K562 (cell line): ENCODE results near the gene TFF3. TPM values are rescaled to one million over a fixed set of nuclear protein-coding genes. Genes with fewer than 3 reads are reported as not detected.

Source experiments
- ATAC-seq: fragments of 200-7000 bp; cut with Tn5 transposase; 3 replicates; pipeline ENCODE4 v1.9.1; 2020; ENCODE audit warnings: moderate library complexity
- BruUV-seq: library from RNA; stranded (reverse); fragments of 400-500 nt; replicated peaks from 2 replicates; lab custom pipeline; 2021; lab: Mats Ljungman, UMichigan
- CTCF ChIA-PET: fragments of 300-600 bp; formaldehyde crosslinking; extraction: SDS; loops from one replicate; lab custom pipeline; 2021; ENCODE audit warnings: low intra/inter-chr PET ratio; lab: Yijun Ruan, JAX
- POLR2A ChIA-PET: fragments of 300-600, 350-650 bp; sonication (Branson Sonifier 250); formaldehyde crosslinking; extraction: SDS; loops from one replicate; lab custom pipeline; 2021; ENCODE audit warnings: antibody characterized with exemption, inconsistent platforms; lab: Yijun Ruan, JAX
- DNase-seq, 4 experiments: peaks; one replicate each; pipeline versions ENCODE4 v3.0.0 to v3.0.0-alpha.2; 2011 to 2018; ENCODE audit warnings: low spot score in 3 of 4, mixed read lengths in 3 of 4; ENCODE audit errors: extremely low read depth in 1 of 4
- FAIRE-seq: peaks from 2 replicates; lab custom pipeline; 2011; peaks lifted over from hg19 to GRCh38; lab: Jason Lieb, UNC
- H2AFZ ChIP-seq: 2 replicates; pipeline ENCODE4 v1.6.0; 2011; ENCODE audit warnings: low read depth, low read length, control low read depth, inconsistent platforms
- H3K27ac ChIP-seq: fragments of 200-600 bp; 3 replicates; pipeline ENCODE4 v1.8.0; 2011; ENCODE audit warnings: low read depth, mild to moderate bottlenecking, control low read depth, inconsistent platforms, low read length, moderate library complexity, mixed read lengths; ENCODE audit errors: extremely low read depth
- H3K27me3 ChIP-seq, 2 experiments: fragments of 300-600 bp in 1 of 2; 2 replicates in 1 of 2; 3 replicates in 1 of 2; pipeline versions ENCODE4 v1.6.0 to v1.8.0; 2011; ENCODE audit warnings: inconsistent platforms in 2 of 2, low read length in 2 of 2, mild to moderate bottlenecking in 1 of 2, mixed read lengths in 1 of 2, moderate library complexity in 1 of 2; ENCODE audit not compliant: control insufficient read depth in 2 of 2, insufficient read depth in 2 of 2
- H3K36me3 ChIP-seq: fragments of 300-600 bp; 3 replicates; pipeline ENCODE4 v1.8.0; 2011; ENCODE audit warnings: mild to moderate bottlenecking, low read length, inconsistent platforms; ENCODE audit not compliant: control insufficient read depth, insufficient read depth
- H3K4me1 ChIP-seq, 2 experiments: fragments of 200-600 bp in 1 of 2; replicated peaks in 1 of 2; 2 replicates in 1 of 2; 3 replicates in 1 of 2; pipeline versions ENCODE4 v1.5.1 to v1.8.0; 2011; ENCODE audit warnings: inconsistent platforms in 2 of 2, low read length in 2 of 2, mild to moderate bottlenecking in 1 of 2, mixed read lengths in 1 of 2, moderate library complexity in 1 of 2; ENCODE audit not compliant: control insufficient read depth in 2 of 2, insufficient read depth in 2 of 2
- H3K4me2 ChIP-seq: 2 replicates; pipeline ENCODE4 v1.6.1; 2011; ENCODE audit warnings: low read length, control low read depth, inconsistent platforms, mixed read lengths; ENCODE audit not compliant: insufficient read depth
- H3K4me3 ChIP-seq: fragments of 200-600 bp; sonication (generic), shearing (Covaris generic); 2 replicates; pipeline ENCODE4 v1.5.1; 2016; ENCODE audit warnings: control low read depth, inconsistent platforms
- H3K79me2 ChIP-seq: fragments of 200-600 bp; 3 replicates; pipeline ENCODE4 v1.8.0; 2011; ENCODE audit warnings: low read length, inconsistent platforms; ENCODE audit not compliant: control insufficient read depth, insufficient read depth
- H3K9ac ChIP-seq, 2 experiments: 2 replicates each; pipeline versions ENCODE4 v1.6.0 to v1.6.1; 2011; ENCODE audit warnings: low read depth in 2 of 2, low read length in 2 of 2, control low read depth in 1 of 2, inconsistent platforms in 1 of 2, mild to moderate bottlenecking in 1 of 2, mixed read lengths in 1 of 2; ENCODE audit not compliant: insufficient read depth in 1 of 2
- H3K9me1 ChIP-seq: one replicate; pipeline ENCODE4 v1.6.0; 2011; ENCODE audit warnings: inconsistent platforms, mild to moderate bottlenecking, low read length, moderate library complexity; ENCODE audit not compliant: control insufficient read depth, insufficient read depth
- H3K9me3 ChIP-seq: replicated peaks from 2 replicates; pipeline ENCODE4 v1.5.1; 2011; ENCODE audit warnings: low read depth, low read length, inconsistent platforms; ENCODE audit not compliant: control insufficient read depth, insufficient read depth
- H4K20me1 ChIP-seq: replicated peaks from 2 replicates; pipeline ENCODE4 v1.6.1; 2011; ENCODE audit warnings: low read length, inconsistent platforms, mixed read lengths; ENCODE audit not compliant: control insufficient read depth, insufficient read depth
- ATF1 ChIP-seq, 2 experiments: fragments of 450-650 bp in 1 of 2; IDR thresholded peaks; 2 replicates each; pipeline ENCODE4 v1.6.1; 2016; ENCODE audit warnings: missing compliant biosample characterization in 1 of 2, missing genetic modification characterization in 1 of 2
- CHD2 ChIP-seq: IDR thresholded peaks from 2 replicates; pipeline ENCODE4 v1.6.1; 2011; ENCODE audit warnings: low read depth, low read length
- CTBP1 ChIP-seq: fragments of 450-650 bp; IDR thresholded peaks from 2 replicates; pipeline ENCODE4 v1.6.1; 2016; ENCODE audit warnings: borderline replicate concordance
- XRCC4 ChIP-seq: IDR thresholded peaks from one replicate; pipeline ENCODE4 v1.6.1; 2011; ENCODE audit not compliant: insufficient read depth, insufficient read length; ENCODE audit errors: extremely low read depth
- ZNF197 ChIP-seq: fragments of 200-800 bp; sonication (Bioruptor generic); IDR thresholded peaks from 2 replicates; pipeline ENCODE4 v1.6.1; 2016; ENCODE audit warnings: low read depth, missing genetic modification characterization, missing compliant biosample characterization
- ZNF707 ChIP-seq: fragments of 250-450 bp; sonication (Bioruptor Pico); conservative IDR thresholded peaks from 2 replicates; pipeline ENCODE4 v1.8.0; 2022; ENCODE audit warnings: inconsistent platforms, mild to moderate bottlenecking, moderate library complexity
- WGBS: fragments of 100-300 bp; shearing (Covaris generic); methylation state at CpG from one replicate; pipeline ENCODE4 v1.1.6; 2016; ENCODE audit warnings: low coverage, mixed read lengths; ENCODE audit not compliant: insufficient coverage; ENCODE audit errors: missing lambda C conversion rate; 5-methylcytosine and 5-hydroxymethylcytosine counted together
- in situ Hi-C: fragments of 300-500 bp; cut with MboI; formaldehyde crosslinking; loops from 4 replicates; pipeline ENCODE4 v1.15.0; 2018; ENCODE audit warnings: inconsistent platforms, mixed read lengths
- intact Hi-C: fragments of 100-400 bp; cut with micrococcal nuclease; formaldehyde crosslinking; loops from 2 replicates; pipeline ENCODE4 v1.14.2; 2022
- polyA plus RNA-seq, 8 experiments: library from polyadenylated mRNA; depleted of rRNA in 4 of 8; stranded (reverse) in 5 of 8; unstranded in 3 of 8; fragments of >200 nt; fragmentation: Nextera tagmentation in 2 of 8; fragmentation: Illumina TruSeq in 1 of 8; extraction: Ambion mirVana in 2 of 8; extraction: Trizol in 1 of 8; gene quantifications; 2 replicates each; pipeline versions ENCODE4 v1.2.1 to v1.2.3, GENCODE V29; 2011 to 2014; ENCODE audit warnings: inconsistent platforms in 1 of 8, missing spikeins in 1 of 8
- total RNA-seq, 7 experiments: library from RNA; depleted of rRNA in 6 of 7; stranded (reverse); fragments of >200 nt in 6 of 7; fragmentation: Illumina TruSeq in 2 of 7; extraction: Trizol in 2 of 7; gene quantifications; 2 replicates each; pipeline versions ENCODE4 v1.2.1 to v1.2.3, GENCODE V29; 2011 to 2021; ENCODE audit warnings: low replicate concordance in 1 of 7
- TF ChIP-seq, protein P1 (sequence below): fragments of 450-650 bp; IDR thresholded peaks from 2 replicates; pipeline ENCODE4 v1.6.1; 2016; ENCODE audit warnings: missing biosample characterization, missing genetic modification characterization
- TF ChIP-seq, protein P2 (sequence below): fragments of 450-650 bp; IDR thresholded peaks from 2 replicates; pipeline ENCODE4 v1.6.1; 2018; ENCODE audit not compliant: partially characterized antibody
- TF ChIP-seq, protein P3 (sequence below), 2 experiments: fragments of 450-650 bp; IDR thresholded peaks; 2 replicates each; pipeline ENCODE4 v1.6.1; 2016

TFF3 gene
- total and polyA plus RNA-seq, 9 of the 15 experiments (the other 6 are each of a cell fraction or from before 2014, with no cell fraction given), result 0.78 TPM; not detected in 8

DNA sequence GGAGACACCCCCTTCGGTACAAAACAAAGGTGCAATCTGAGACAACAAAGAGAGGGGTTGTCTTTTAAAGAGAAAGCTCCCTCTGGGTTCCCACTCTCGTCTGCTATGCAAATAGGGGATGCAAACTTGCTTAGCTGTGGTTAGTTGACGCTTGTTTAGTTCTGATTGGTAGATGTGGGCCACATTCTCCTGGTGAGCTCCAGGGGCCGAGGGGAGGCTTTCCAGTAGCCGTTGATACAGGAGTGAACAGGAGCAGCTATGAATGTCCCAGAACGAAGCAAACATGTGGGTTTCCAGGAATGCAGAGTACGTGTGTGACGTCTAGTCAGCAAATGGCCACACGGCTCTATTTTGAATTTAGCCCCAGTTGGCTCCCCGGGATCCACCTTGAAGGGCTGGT, 20.8 kb upstream of the TFF3 start:
- no TSS peak for BruUV-seq
- no peak overlapping the region for H3K27ac ChIP-seq
- H3K9me3 ChIP-seq, result no peaks in the 10 kb centered on the region
- H3K4me3 ChIP-seq, result no peak overlapping the region
- H4K20me1 ChIP-seq, result no peaks in the 10 kb centered on the region
- ChIA-PET CTCF (no interaction called here), POLR2A (interaction anchor here (0.7 to 1.5 kb wide), 2 partner anchors 26 to 1453 kb away, joined by 3 to 4 read pairs; no protein-coding TSS in a partner anchor)
- intact Hi-C loops, result loop anchor here (10.0 kb wide), 1 partner anchor 119 kb away; no protein-coding TSS in a partner anchor
- in situ Hi-C loops, result no loop called here
- ATAC-seq, result no peak
- FAIRE-seq, result no peak
- DNase-seq, result no peak
- no peak overlapping the region for H3K9ac ChIP-seq
- peaks cover 0 to 30% of the 10 kb centered on the region in 2 experiments; a peak in 2 of 5 replicates for H3K27me3 ChIP-seq
- no peaks in the 10 kb centered on the region for H3K9me1 ChIP-seq
- TF ChIP-seq CHD2 (no peak), ZNF707 (CRISPR knock-in tag) (no peak), XRCC4 (no peak), ZNF197 (CRISPR knock-in tag) (no peak), ATF1 (CRISPR knock-in tag; IDR thresholded peaks at IDR 0.05) (no peak), ATF1 (tag; IDR thresholded peaks at IDR 0.05) (no peak), CTBP1 (no peak)
- TF ChIP-seq, protein P1, sequence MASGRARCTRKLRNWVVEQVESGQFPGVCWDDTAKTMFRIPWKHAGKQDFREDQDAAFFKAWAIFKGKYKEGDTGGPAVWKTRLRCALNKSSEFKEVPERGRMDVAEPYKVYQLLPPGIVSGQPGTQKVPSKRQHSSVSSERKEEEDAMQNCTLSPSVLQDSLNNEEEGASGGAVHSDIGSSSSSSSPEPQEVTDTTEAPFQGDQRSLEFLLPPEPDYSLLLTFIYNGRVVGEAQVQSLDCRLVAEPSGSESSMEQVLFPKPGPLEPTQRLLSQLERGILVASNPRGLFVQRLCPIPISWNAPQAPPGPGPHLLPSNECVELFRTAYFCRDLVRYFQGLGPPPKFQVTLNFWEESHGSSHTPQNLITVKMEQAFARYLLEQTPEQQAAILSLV, result no peak
- TF ChIP-seq, protein P2, sequence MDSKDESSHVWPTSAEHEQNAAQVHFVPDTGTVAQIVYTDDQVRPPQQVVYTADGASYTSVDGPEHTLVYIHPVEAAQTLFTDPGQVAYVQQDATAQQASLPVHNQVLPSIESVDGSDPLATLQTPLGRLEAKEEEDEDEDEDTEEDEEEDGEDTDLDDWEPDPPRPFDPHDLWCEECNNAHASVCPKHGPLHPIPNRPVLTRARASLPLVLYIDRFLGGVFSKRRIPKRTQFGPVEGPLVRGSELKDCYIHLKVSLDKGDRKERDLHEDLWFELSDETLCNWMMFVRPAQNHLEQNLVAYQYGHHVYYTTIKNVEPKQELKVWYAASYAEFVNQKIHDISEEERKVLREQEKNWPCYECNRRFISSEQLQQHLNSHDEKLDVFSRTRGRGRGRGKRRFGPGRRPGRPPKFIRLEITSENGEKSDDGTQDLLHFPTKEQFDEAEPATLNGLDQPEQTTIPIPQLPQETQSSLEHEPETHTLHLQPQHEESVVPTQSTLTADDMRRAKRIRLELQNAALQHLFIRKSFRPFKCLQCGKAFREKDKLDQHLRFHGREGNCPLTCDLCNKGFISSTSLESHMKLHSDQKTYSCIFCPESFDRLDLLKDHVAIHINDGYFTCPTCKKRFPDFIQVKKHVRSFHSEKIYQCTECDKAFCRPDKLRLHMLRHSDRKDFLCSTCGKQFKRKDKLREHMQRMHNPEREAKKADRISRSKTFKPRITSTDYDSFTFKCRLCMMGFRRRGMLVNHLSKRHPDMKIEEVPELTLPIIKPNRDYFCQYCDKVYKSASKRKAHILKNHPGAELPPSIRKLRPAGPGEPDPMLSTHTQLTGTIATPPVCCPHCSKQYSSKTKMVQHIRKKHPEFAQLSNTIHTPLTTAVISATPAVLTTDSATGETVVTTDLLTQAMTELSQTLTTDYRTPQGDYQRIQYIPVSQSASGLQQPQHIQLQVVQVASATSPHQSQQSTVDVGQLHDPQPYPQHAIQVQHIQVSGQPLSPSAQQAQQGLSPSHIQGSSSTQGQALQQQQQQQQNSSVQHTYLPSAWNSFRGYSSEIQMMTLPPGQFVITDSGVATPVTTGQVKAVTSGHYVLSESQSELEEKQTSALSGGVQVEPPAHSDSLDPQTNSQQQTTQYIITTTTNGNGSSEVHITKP, result peak; percentile 67
- TF ChIP-seq, protein P3, sequence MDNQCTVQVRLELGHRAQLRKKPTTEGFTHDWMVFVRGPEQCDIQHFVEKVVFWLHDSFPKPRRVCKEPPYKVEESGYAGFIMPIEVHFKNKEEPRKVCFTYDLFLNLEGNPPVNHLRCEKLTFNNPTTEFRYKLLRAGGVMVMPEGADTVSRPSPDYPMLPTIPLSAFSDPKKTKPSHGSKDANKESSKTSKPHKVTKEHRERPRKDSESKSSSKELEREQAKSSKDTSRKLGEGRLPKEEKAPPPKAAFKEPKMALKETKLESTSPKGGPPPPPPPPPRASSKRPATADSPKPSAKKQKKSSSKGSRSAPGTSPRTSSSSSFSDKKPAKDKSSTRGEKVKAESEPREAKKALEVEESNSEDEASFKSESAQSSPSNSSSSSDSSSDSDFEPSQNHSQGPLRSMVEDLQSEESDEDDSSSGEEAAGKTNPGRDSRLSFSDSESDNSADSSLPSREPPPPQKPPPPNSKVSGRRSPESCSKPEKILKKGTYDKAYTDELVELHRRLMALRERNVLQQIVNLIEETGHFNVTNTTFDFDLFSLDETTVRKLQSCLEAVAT (IDR thresholded peaks at IDR 0.05), result no peak
- H3K79me2 ChIP-seq, result no peaks in the 10 kb centered on the region
- no peaks in the 10 kb centered on the region for H3K36me3 ChIP-seq
- WGBS, result 0% methylated on average over 10 of the region's 10 CpGs
- H3K4me1 ChIP-seq, result peaks cover 0 to 7% of the 10 kb centered on the region in 2 experiments; a peak in 1 of 5 replicates
- no peak overlapping the region for H2AFZ ChIP-seq
- H3K4me2 ChIP-seq, result no peak overlapping the region
